WTC11 (cell line): ENCODE results near the gene NEK4. TPM values are rescaled to one million over a fixed set of nuclear protein-coding genes. Genes with fewer than 3 reads are reported as not detected.

Experiments
- ATAC-seq: fragments of 200-7000 bp; cut with Tn5 transposase; 2 replicates; pipeline ENCODE4 v1.10.0; 2021; ENCODE audit warnings: mild to moderate bottlenecking, moderate library complexity
- CTCF ChIA-PET: fragments of 300-600 bp; sonication (Branson Sonifier 250); formaldehyde crosslinking; loops from one replicate; lab custom pipeline; 2021; ENCODE audit warnings: antibody characterized with exemption; lab: Charles Lee
- POLR2A ChIA-PET: fragments of 350-600 bp; sonication (Branson Sonifier 250); formaldehyde crosslinking; loops from one replicate; lab custom pipeline; 2021; ENCODE audit warnings: antibody characterized with exemption; lab: Charles Lee
- DNase-seq: peaks from one replicate; pipeline ENCODE4 v3.0.0; 2021; ENCODE audit warnings: low spot score
- H3K27ac Mint-ChIP-seq: 2 replicates; pipeline ENCODE4 v1.8.0; 2021; ENCODE audit warnings: mixed read lengths
- H3K27me3 Mint-ChIP-seq: 2 replicates; pipeline ENCODE4 v1.8.0; 2021; ENCODE audit warnings: low read depth, mild to moderate bottlenecking, moderate library complexity, mixed read lengths
- H3K36me3 Mint-ChIP-seq: 2 replicates; pipeline ENCODE4 v1.8.0; 2021; ENCODE audit warnings: mixed read lengths
- H3K4me1 Mint-ChIP-seq: 2 replicates; pipeline ENCODE4 v1.8.0; 2022; ENCODE audit warnings: mixed read lengths
- H3K4me3 Mint-ChIP-seq: 2 replicates; pipeline ENCODE4 v1.8.0; 2021; ENCODE audit warnings: mild to moderate bottlenecking, moderate library complexity, mixed read lengths
- H3K9me3 Mint-ChIP-seq: 2 replicates; pipeline ENCODE4 v1.8.0; 2021; ENCODE audit warnings: mixed read lengths
- ELF4 ChIP-seq: sonication (generic); formaldehyde crosslinking; IDR thresholded peaks from 2 replicates; pipeline ENCODE4 v1.8.1; 2022; ENCODE audit warnings: low read depth, mild to moderate bottlenecking, moderate library complexity, missing genetic modification reagents
- ERG ChIP-seq: fragments of 250-450 bp; sonication (Bioruptor Pico); IDR thresholded peaks from 2 replicates; pipeline ENCODE4 v1.8.0; 2021; ENCODE audit warnings: mild to moderate bottlenecking
- FOXP1 ChIP-seq: sonication (generic); formaldehyde crosslinking; IDR thresholded peaks from 2 replicates; pipeline ENCODE4 v1.8.0; 2022; ENCODE audit warnings: missing genetic modification reagents, mild to moderate bottlenecking, moderate library complexity, borderline replicate concordance
- GABPB1 ChIP-seq: sonication (generic); formaldehyde crosslinking; IDR thresholded peaks from 2 replicates; pipeline ENCODE4 v1.8.1; 2023; ENCODE audit warnings: mild to moderate bottlenecking, missing genetic modification reagents
- GRHL2 ChIP-seq: fragments of 250-450 bp; sonication (Bioruptor Pico); IDR thresholded peaks from 2 replicates; pipeline ENCODE4 v1.8.0; 2022; ENCODE audit warnings: mild to moderate bottlenecking, moderate library complexity; ENCODE audit not compliant: insufficient replicate concordance, severe bottlenecking
- IRF1 ChIP-seq: sonication (generic); formaldehyde crosslinking; IDR thresholded peaks from 2 replicates; pipeline ENCODE4 v1.8.0; 2023; ENCODE audit warnings: missing genetic modification reagents
- SOX15 ChIP-seq: fragments of 250-450 bp; sonication (Bioruptor Pico); IDR thresholded peaks from 2 replicates; pipeline ENCODE4 v1.9.0; 2021; ENCODE audit warnings: mild to moderate bottlenecking
- TCF7 ChIP-seq: sonication (generic); formaldehyde crosslinking; IDR thresholded peaks from 2 replicates; pipeline ENCODE4 v1.8.0; 2022; ENCODE audit warnings: mild to moderate bottlenecking, low read depth, missing genetic modification reagents, moderate library complexity
- TP53 ChIP-seq: sonication (generic); formaldehyde crosslinking; IDR thresholded peaks from 2 replicates; pipeline ENCODE4 v1.8.1; 2023; ENCODE audit warnings: mild to moderate bottlenecking, missing genetic modification reagents
- ZMAT4 ChIP-seq: fragments of 250-450 bp; sonication (Bioruptor Pico); IDR thresholded peaks from 2 replicates; pipeline ENCODE4 v1.9.0; 2021; ENCODE audit warnings: mild to moderate bottlenecking
- ZNF232 ChIP-seq: sonication (generic); formaldehyde crosslinking; IDR thresholded peaks from 2 replicates; pipeline ENCODE4 v1.8.0; 2022; ENCODE audit warnings: mild to moderate bottlenecking, missing genetic modification reagents
- ZNF532 ChIP-seq: fragments of 250-450 bp; sonication (Bioruptor Pico); IDR thresholded peaks from 2 replicates; pipeline ENCODE4 v1.9.0; 2021; ENCODE audit warnings: mild to moderate bottlenecking, borderline replicate concordance
- total RNA-seq: library from RNA; stranded (reverse); gene quantifications from 3 replicates; pipeline ENCODE4 v1.2.3, GENCODE V29; 2021
- TF ChIP-seq, protein P1 (sequence below): sonication (generic); formaldehyde crosslinking; IDR thresholded peaks from 2 replicates; pipeline ENCODE4 v1.8.1; 2023; ENCODE audit warnings: mild to moderate bottlenecking, missing genetic modification reagents, borderline replicate concordance
- TF ChIP-seq, protein P2 (sequence below): fragments of 250-450 bp; sonication (Bioruptor Pico); IDR thresholded peaks from 2 replicates; pipeline ENCODE4 v1.9.0; 2021; ENCODE audit warnings: moderate library complexity, mild to moderate bottlenecking, inconsistent platforms, borderline replicate concordance
- TF ChIP-seq, protein P3 (sequence below): sonication (generic); formaldehyde crosslinking; IDR thresholded peaks from 2 replicates; pipeline ENCODE4 v1.8.1; 2022; ENCODE audit warnings: low read depth, mild to moderate bottlenecking, moderate library complexity, missing genetic modification reagents, borderline replicate concordance

NEK4 gene
- total RNA-seq, 1 experiment from 2014 or later: 31.4 TPM

GRCh38 chr3:52670621-52671521 is 99.9 kb downstream of the NEK4 start:
- Mint-ChIP-seq H3K36me3 (peaks cover 12% of the 10 kb centered on the region; the same call in 1 of the 2 replicates), H3K4me3 (no peak overlapping the region), H3K4me1 (no peaks in the 10 kb centered on the region)
- TF ChIP-seq GABPB1 (CRISPR knock-in tag) (no peak), GRHL2 (CRISPR knock-in tag) (no peak)
- TF ChIP-seq, all 79 proteins: peak for 0
- Mint-ChIP-seq H3K27me3 (no peaks in the 10 kb centered on the region), H3K27ac (no peak overlapping the region), H3K9me3 (no peaks in the 10 kb centered on the region)
- ChIA-PET POLR2A (no interaction called here), CTCF (no interaction called here)
- DNase-seq: no peak
- ATAC-seq: no peak

DNA sequence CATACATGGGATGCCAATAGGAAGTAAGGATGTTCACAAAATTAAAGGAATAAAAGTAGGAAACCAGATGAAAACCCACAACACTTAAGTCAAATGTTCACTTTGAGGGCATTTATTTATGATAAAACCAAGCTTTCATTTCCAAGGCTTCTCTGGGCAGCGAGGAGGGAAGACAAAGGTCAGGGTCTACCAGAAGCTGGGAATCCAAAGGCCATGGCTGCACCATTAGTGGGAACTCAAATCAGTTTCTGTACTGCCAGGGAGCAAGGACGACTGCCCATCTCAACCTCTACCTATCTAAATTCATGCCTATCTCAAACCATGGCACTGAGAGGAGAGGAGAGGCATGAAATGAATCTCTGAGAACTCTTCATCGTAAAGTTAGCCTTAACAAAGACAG is 107.6 kb downstream of the NEK4 start:
- ATAC-seq (no peak), DNase-seq (no peak)
- Mint-ChIP-seq H3K4me3 (no peak overlapping the region), H3K27ac (no peak overlapping the region), H3K4me1 (no peaks in the 10 kb centered on the region), H3K9me3 (no peaks in the 10 kb centered on the region), H3K27me3 (no peaks in the 10 kb centered on the region), H3K36me3 (peaks cover 29% of the 10 kb centered on the region)
- ChIA-PET CTCF (no interaction called here), POLR2A (interaction anchor here (0.6 kb wide), 1 partner anchor 83 kb away, joined by 3 read pairs; no protein-coding TSS in a partner anchor)
- TF ChIP-seq ZNF232 (CRISPR knock-in tag) (no peak), SOX15 (CRISPR knock-in tag) (no peak), FOXP1 (CRISPR knock-in tag) (no peak), TCF7 (CRISPR knock-in tag) (no peak), IRF1 (no peak)
- TF ChIP-seq, protein P1, sequence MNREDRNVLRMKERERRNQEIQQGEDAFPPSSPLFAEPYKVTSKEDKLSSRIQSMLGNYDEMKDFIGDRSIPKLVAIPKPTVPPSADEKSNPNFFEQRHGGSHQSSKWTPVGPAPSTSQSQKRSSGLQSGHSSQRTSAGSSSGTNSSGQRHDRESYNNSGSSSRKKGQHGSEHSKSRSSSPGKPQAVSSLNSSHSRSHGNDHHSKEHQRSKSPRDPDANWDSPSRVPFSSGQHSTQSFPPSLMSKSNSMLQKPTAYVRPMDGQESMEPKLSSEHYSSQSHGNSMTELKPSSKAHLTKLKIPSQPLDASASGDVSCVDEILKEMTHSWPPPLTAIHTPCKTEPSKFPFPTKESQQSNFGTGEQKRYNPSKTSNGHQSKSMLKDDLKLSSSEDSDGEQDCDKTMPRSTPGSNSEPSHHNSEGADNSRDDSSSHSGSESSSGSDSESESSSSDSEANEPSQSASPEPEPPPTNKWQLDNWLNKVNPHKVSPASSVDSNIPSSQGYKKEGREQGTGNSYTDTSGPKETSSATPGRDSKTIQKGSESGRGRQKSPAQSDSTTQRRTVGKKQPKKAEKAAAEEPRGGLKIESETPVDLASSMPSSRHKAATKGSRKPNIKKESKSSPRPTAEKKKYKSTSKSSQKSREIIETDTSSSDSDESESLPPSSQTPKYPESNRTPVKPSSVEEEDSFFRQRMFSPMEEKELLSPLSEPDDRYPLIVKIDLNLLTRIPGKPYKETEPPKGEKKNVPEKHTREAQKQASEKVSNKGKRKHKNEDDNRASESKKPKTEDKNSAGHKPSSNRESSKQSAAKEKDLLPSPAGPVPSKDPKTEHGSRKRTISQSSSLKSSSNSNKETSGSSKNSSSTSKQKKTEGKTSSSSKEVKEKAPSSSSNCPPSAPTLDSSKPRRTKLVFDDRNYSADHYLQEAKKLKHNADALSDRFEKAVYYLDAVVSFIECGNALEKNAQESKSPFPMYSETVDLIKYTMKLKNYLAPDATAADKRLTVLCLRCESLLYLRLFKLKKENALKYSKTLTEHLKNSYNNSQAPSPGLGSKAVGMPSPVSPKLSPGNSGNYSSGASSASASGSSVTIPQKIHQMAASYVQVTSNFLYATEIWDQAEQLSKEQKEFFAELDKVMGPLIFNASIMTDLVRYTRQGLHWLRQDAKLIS (CRISPR knock-in tag): no peak

- H3K27me3 Mint-ChIP-seq: no peaks in the 10 kb centered on the region
- TF ChIP-seq ERG (CRISPR knock-in tag): no peak
- no peak for TF ChIP-seq ZNF532 (CRISPR knock-in tag)
- TF ChIP-seq, protein P2, sequence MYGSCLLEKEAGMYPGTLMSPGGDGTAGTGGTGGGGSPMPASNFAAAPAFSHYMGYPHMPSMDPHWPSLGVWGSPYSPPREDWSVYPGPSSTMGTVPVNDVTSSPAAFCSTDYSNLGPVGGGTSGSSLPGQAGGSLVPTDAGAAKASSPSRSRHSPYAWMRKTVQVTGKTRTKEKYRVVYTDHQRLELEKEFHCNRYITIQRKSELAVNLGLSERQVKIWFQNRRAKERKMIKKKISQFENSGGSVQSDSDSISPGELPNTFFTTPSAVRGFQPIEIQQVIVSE (CRISPR knock-in tag): no peak
- TF ChIP-seq ELF4 (CRISPR knock-in tag): no peak
- TF ChIP-seq, protein P3, sequence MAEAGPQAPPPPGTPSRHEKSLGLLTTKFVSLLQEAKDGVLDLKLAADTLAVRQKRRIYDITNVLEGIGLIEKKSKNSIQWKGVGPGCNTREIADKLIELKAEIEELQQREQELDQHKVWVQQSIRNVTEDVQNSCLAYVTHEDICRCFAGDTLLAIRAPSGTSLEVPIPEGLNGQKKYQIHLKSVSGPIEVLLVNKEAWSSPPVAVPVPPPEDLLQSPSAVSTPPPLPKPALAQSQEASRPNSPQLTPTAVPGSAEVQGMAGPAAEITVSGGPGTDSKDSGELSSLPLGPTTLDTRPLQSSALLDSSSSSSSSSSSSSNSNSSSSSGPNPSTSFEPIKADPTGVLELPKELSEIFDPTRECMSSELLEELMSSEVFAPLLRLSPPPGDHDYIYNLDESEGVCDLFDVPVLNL: no peak
- no peak for TF ChIP-seq ZMAT4 (CRISPR knock-in tag)
- no peak for TF ChIP-seq TP53 (CRISPR knock-in tag)
- H3K36me3 Mint-ChIP-seq: peaks cover 47% of the 10 kb centered on the region
- peaks cover 7% of the 10 kb centered on the region for H3K4me1 Mint-ChIP-seq
- no peaks in the 10 kb centered on the region for H3K9me3 Mint-ChIP-seq
- no peak overlapping the region for H3K27ac Mint-ChIP-seq
- ATAC-seq (no peak), DNase-seq (no peak)
- H3K4me3 Mint-ChIP-seq: no peak overlapping the region
- CTCF ChIA-PET: interaction anchor here (0.6 kb wide), 1 partner anchor 69 kb away, joined by 4 read pairs; no protein-coding TSS in a partner anchor
- POLR2A ChIA-PET: no interaction called here
Observed at GRCh38 chr3:52660046-52660445, 110.7 kb downstream of the NEK4 start.
